DND-41 (cell line): ENCODE results near the gene TOMM7.
A peak's percentile ranks its signal among the peaks of the same experiment; 100 is the strongest.

Source experiments
- ATAC-seq: fragments of 200-7000 bp; cut with Tn5 transposase; 3 replicates; pipeline ENCODE4 v1.9.1; 2021; ENCODE audit warnings: low read depth; ENCODE audit not compliant: insufficient read depth
- DNase-seq: peaks from one replicate; pipeline ENCODE4 v3.0.0-alpha.2; 2020
- H2AFZ ChIP-seq: 2 replicates; pipeline ENCODE4 v1.6.0; 2012; ENCODE audit warnings: low read depth, low read length
- H3K27ac ChIP-seq: 2 replicates; pipeline ENCODE4 v1.5.1; 2012; ENCODE audit warnings: low read length, inconsistent platforms
- H3K27me3 ChIP-seq: fragments of 200-600 bp; sonication (generic); 2 replicates; pipeline ENCODE4 v1.6.0; 2012; ENCODE audit warnings: low read length, mild to moderate bottlenecking, inconsistent platforms; ENCODE audit not compliant: insufficient read depth, poor library complexity
- H3K36me3 ChIP-seq: 2 replicates; pipeline ENCODE4 v1.5.1; 2012; ENCODE audit warnings: low read length, inconsistent platforms; ENCODE audit not compliant: insufficient read depth
- H3K4me1 ChIP-seq: 2 replicates; pipeline ENCODE4 v1.5.1; 2012; ENCODE audit warnings: mild to moderate bottlenecking, low read length; ENCODE audit not compliant: insufficient read depth
- H3K4me2 ChIP-seq: 2 replicates; pipeline ENCODE4 v1.6.0; 2012; ENCODE audit warnings: mild to moderate bottlenecking, moderate library complexity, low read length, inconsistent platforms; ENCODE audit not compliant: insufficient read depth
- H3K4me3 ChIP-seq, 2 experiments: fragments of 200-600 bp in 1 of 2; shearing (Covaris generic) in 1 of 2; 2 replicates each; pipeline ENCODE4 v1.5.1; 2012 to 2016; ENCODE audit warnings: inconsistent platforms in 2 of 2, low read length in 2 of 2, mild to moderate bottlenecking in 2 of 2, low read depth in 1 of 2, moderate library complexity in 1 of 2
- H3K79me2 ChIP-seq: 2 replicates; pipeline ENCODE4 v1.6.0; 2012; ENCODE audit warnings: low read length, inconsistent platforms; ENCODE audit not compliant: insufficient read depth
- H3K9ac ChIP-seq: 2 replicates; pipeline ENCODE4 v1.6.0; 2012; ENCODE audit warnings: low read depth, mild to moderate bottlenecking, inconsistent platforms, low read length, moderate library complexity
- H3K9me3 ChIP-seq: 2 replicates; pipeline ENCODE4 v1.5.1; 2012; ENCODE audit warnings: low read length, moderate library complexity, mild to moderate bottlenecking, inconsistent platforms; ENCODE audit not compliant: insufficient read depth, severe bottlenecking
- H4K20me1 ChIP-seq: 2 replicates; pipeline ENCODE4 v1.6.0; 2012; ENCODE audit warnings: low read length; ENCODE audit not compliant: insufficient read depth
- EZH2 ChIP-seq: IDR thresholded peaks from 3 replicates; pipeline ENCODE4 v1.6.1; 2012; ENCODE audit warnings: borderline replicate concordance, low read depth, mild to moderate bottlenecking, moderate library complexity, low read length, inconsistent platforms; ENCODE audit not compliant: severe bottlenecking
- TF ChIP-seq, protein P1 (sequence below): IDR thresholded peaks from 2 replicates; pipeline ENCODE4 v1.5.1; 2012; ENCODE audit warnings: borderline replicate concordance, low read length, moderate library complexity, mild to moderate bottlenecking; ENCODE audit not compliant: poor library complexity, severe bottlenecking; ENCODE audit errors: extremely low read depth

The TOMM7 gene

DNA sequence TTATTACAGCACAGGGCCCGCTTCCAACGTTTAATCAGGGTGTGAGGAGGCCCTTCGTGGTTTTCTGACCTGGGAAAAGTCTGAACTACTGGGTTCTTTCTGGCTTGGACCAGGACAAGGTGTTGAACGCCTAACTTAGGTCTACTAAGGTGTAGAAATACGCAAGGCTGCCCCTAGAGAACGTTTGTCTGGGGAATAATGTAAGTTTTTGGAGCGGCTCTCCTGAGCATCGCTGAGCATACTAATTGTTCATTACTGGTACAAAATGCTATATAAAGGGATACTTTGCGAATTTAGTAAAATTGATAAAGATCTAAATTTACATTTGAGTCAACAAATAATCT, 32.4 kb upstream of the TOMM7 start:
- no peaks in the 10 kb centered on the region for H3K27me3 ChIP-seq
- peaks cover 18% of the 10 kb centered on the region for H3K79me2 ChIP-seq
- H3K9ac ChIP-seq, result peak overlapping the region; percentile 93
- H3K9me3 ChIP-seq, result no peaks in the 10 kb centered on the region
- H3K36me3 ChIP-seq, result peaks cover 27% of the 10 kb centered on the region
- H3K4me2 ChIP-seq, result peak overlapping the region; percentile 87
- TF ChIP-seq, protein P1, sequence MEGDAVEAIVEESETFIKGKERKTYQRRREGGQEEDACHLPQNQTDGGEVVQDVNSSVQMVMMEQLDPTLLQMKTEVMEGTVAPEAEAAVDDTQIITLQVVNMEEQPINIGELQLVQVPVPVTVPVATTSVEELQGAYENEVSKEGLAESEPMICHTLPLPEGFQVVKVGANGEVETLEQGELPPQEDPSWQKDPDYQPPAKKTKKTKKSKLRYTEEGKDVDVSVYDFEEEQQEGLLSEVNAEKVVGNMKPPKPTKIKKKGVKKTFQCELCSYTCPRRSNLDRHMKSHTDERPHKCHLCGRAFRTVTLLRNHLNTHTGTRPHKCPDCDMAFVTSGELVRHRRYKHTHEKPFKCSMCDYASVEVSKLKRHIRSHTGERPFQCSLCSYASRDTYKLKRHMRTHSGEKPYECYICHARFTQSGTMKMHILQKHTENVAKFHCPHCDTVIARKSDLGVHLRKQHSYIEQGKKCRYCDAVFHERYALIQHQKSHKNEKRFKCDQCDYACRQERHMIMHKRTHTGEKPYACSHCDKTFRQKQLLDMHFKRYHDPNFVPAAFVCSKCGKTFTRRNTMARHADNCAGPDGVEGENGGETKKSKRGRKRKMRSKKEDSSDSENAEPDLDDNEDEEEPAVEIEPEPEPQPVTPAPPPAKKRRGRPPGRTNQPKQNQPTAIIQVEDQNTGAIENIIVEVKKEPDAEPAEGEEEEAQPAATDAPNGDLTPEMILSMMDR, result peak; percentile 8
- no peak for TF ChIP-seq EZH2
- peak overlapping the region; percentile 97 for H2AFZ ChIP-seq
- H3K4me1 ChIP-seq, result peaks cover 28% of the 10 kb centered on the region
- H4K20me1 ChIP-seq, result no peaks in the 10 kb centered on the region
- ATAC-seq (peak; percentile 15; the same call in 2 of the 3 replicates), DNase-seq (no peak)
- peak overlapping the region; percentile 89 to 93 for H3K4me3 ChIP-seq
- peak overlapping the region; percentile 75 for H3K27ac ChIP-seq

DNA sequence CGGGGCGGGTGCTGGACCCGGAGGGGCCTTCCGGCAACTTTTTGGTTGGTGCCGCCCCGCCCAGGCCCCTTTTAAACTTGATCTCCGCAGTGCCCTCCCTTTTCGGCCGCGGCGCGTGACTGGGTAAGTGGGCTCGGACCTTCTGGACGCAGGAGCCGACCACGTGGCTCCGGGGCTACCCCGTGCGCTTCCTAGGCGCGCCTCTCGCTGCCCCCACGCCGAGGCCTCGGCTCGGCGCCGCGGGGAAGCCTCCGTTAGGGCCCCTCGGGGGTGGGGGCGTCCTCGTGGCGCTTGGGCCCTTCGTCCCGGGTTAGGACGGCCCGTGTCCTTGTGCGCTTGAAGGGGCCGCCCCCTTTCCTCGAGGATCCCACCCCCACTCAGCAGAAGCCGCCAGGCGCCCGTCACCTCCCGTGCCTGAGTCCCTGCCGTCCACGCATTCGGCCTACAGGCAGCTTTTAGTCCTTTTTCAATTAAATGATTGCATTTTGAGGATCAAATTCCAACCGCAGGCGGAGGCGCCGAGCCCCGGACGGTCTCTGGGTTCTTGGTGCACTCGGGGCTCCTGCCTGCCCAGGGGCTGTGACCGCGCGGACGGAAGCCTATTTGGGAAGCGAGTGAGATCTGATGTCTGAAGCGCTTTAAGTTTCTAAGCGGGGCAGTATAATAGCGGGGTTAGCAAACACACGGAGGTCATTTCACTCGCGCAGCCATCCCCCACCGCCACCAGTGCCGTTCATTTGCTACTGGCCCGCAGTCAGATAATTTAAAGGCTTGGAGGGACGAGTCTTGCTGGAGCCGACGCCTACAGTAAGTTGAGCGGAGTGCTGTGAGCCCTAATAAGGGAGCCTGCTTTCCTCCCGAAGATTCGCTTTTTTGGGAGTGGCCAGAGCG, 31.8 kb upstream of the TOMM7 start:
- no peaks in the 10 kb centered on the region for H3K9me3 ChIP-seq
- TF ChIP-seq, protein P1, result no peak
- TF ChIP-seq EZH2, result no peak

DNA sequence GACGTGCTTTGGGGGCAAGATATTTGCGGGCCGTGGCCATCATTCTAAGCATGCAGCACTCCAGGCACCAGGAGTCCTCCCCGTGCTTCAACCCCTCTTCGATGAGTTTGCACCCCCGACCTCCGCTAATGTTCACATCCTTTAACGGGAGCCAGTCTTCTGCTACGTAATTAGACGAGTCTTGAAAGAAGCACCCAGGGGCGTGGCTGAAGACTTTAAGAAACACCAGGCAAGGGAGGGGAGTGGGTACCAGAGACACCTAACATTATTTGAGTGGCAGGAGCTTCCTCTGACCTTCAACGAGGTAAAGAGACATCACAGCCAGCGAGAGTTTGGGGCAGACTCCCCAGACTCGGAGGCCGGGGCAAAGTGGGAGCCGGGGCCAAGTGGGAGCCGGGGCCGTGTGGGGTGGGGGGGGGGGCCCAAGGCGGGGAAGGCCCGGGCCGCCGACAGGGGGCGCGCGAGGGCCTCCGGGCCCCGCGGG, 31.1 kb upstream of the TOMM7 start:
- no peaks in the 10 kb centered on the region for H4K20me1 ChIP-seq
- ATAC-seq (peak; percentile 63), DNase-seq (peak; percentile 74)
- peaks cover 28% of the 10 kb centered on the region for H3K4me1 ChIP-seq
- peak overlapping the region; percentile 89 to 93; a peak in 3 of 4 replicates for H3K4me3 ChIP-seq
- 0 out of 2 replicates have a peak overlapping the region, but pooled peaks have one; percentile 30 for H3K27ac ChIP-seq
- no peaks in the 10 kb centered on the region for H3K27me3 ChIP-seq
- no peaks in the 10 kb centered on the region for H3K9me3 ChIP-seq
- no peak for TF ChIP-seq EZH2
- TF ChIP-seq, protein P1, result peak; percentile 47
- H2AFZ ChIP-seq, result peak overlapping the region; percentile 92
- H3K4me2 ChIP-seq, result peak overlapping the region; percentile 87
- H3K36me3 ChIP-seq, result peaks cover 20% of the 10 kb centered on the region
- H3K9ac ChIP-seq, result peak overlapping the region; percentile 93
- H3K79me2 ChIP-seq, result peaks cover 18% of the 10 kb centered on the region

More for the DNA sequence above, 31.8 kb upstream of the TOMM7 start:
- peak overlapping the region; percentile 97 for H2AFZ ChIP-seq
- ATAC-seq, result peak; percentile 74
- H3K27ac ChIP-seq, result peak overlapping the region; percentile 75
- H3K79me2 ChIP-seq, result peaks cover 18% of the 10 kb centered on the region
- peak; percentile 83 for DNase-seq
- peak overlapping the region; percentile 93 for H3K9ac ChIP-seq
- peaks cover 28% of the 10 kb centered on the region for H3K4me1 ChIP-seq
- no peaks in the 10 kb centered on the region for H3K27me3 ChIP-seq
- peak overlapping the region; percentile 89 to 93 for H3K4me3 ChIP-seq
- H3K36me3 ChIP-seq, result peaks cover 27% of the 10 kb centered on the region
- H4K20me1 ChIP-seq, result no peaks in the 10 kb centered on the region
- H3K4me2 ChIP-seq, result peak overlapping the region; percentile 87
